OCI-LY7 (cell line): ENCODE results near the gene COPS7B. TPM values are rescaled to one million over a fixed set of nuclear protein-coding genes. Genes with fewer than 3 reads are reported as not detected.
A peak's percentile ranks its signal among the peaks of the same experiment; 100 is the strongest.

Experiments
- BruUV-seq: library from RNA; stranded (reverse); fragments of 400-500 nt; replicated peaks from 2 replicates; lab custom pipeline; 2021; lab: Mats Ljungman, UMichigan
- CTCF ChIA-PET: fragments of 300-600 bp; sonication (Branson Sonifier 250); formaldehyde crosslinking; loops from one replicate; lab custom pipeline; 2022; ENCODE audit warnings: antibody characterized with exemption; ENCODE audit not compliant: unreplicated experiment; lab: Charles Lee
- POLR2A ChIA-PET: fragments of 300-600 bp; sonication (Branson Sonifier 250); formaldehyde crosslinking; loops from one replicate; lab custom pipeline; 2022; ENCODE audit warnings: antibody characterized with exemption; lab: Charles Lee
- DNase-seq: peaks from one replicate; pipeline ENCODE4 v3.0.0-alpha.2; 2015; ENCODE audit warnings: low spot score
- H2AFZ ChIP-seq: fragments of 200-600 bp; sonication (generic), shearing (Covaris generic); 2 replicates; pipeline ENCODE4 v1.6.1; 2014; ENCODE audit warnings: mild to moderate bottlenecking, antibody characterized with exemption, low read length, moderate library complexity
- H3K27ac ChIP-seq: fragments of 200-600 bp; sonication (generic); 2 replicates; pipeline ENCODE4 v1.5.1; 2014; ENCODE audit warnings: mixed run types, low read depth, mild to moderate bottlenecking, moderate library complexity, low read length, inconsistent platforms; ENCODE audit not compliant: poor library complexity, severe bottlenecking
- H3K36me3 ChIP-seq: fragments of 200-600 bp; sonication (generic); 2 replicates; pipeline ENCODE4 v1.6.1; 2014; ENCODE audit warnings: mild to moderate bottlenecking, antibody characterized with exemption, low read length, moderate library complexity, mixed read lengths; ENCODE audit not compliant: insufficient read depth
- H3K4me1 ChIP-seq: fragments of 200-600 bp; sonication (generic); 2 replicates; pipeline ENCODE4 v1.5.1; 2014; ENCODE audit warnings: mild to moderate bottlenecking, low read length; ENCODE audit not compliant: insufficient read depth, poor library complexity, severe bottlenecking
- H3K4me2 ChIP-seq: fragments of 200-600 bp; sonication (generic); 2 replicates; pipeline ENCODE4 v1.6.1; 2014; ENCODE audit warnings: mild to moderate bottlenecking, low read length
- H3K4me3 ChIP-seq: fragments of 200-600 bp; sonication (generic); 2 replicates; pipeline ENCODE4 v1.5.1; 2014; ENCODE audit warnings: mild to moderate bottlenecking, low read depth, low read length; ENCODE audit not compliant: poor library complexity, severe bottlenecking
- H3K79me2 ChIP-seq: fragments of 200-600 bp; sonication (generic); 2 replicates; pipeline ENCODE4 v1.6.1; 2016; ENCODE audit warnings: low read depth, mild to moderate bottlenecking, low read length, moderate library complexity, mixed read lengths; ENCODE audit not compliant: insufficient read depth
- H3K9me2 ChIP-seq: fragments of 200-600 bp; sonication (generic); 2 replicates; pipeline ENCODE4 v1.6.1; 2016; ENCODE audit warnings: mild to moderate bottlenecking, low read length, mixed read lengths; ENCODE audit not compliant: insufficient read depth
- H3K9me3 ChIP-seq: fragments of 200-600 bp; sonication (generic); 2 replicates; pipeline ENCODE4 v1.6.1; 2014; ENCODE audit warnings: mild to moderate bottlenecking, mixed run types, low read length, mixed read lengths
- H4K20me1 ChIP-seq: fragments of 200-600 bp; sonication (generic); 2 replicates; pipeline ENCODE4 v1.6.1; 2014; ENCODE audit warnings: mild to moderate bottlenecking, antibody characterized with exemption, low read length, moderate library complexity, mixed read lengths; ENCODE audit not compliant: insufficient read depth
- EZH2phosphoT487 ChIP-seq: fragments of 200-600 bp; sonication (generic); IDR thresholded peaks from 2 replicates; pipeline ENCODE4 v1.6.1; 2018; ENCODE audit warnings: low read depth, borderline replicate concordance, mild to moderate bottlenecking, mixed run types, antibody characterized with exemption, low read length, moderate library complexity, mixed read lengths
- intact Hi-C: fragments of 100-400 bp; cut with micrococcal nuclease; formaldehyde crosslinking; loops from one replicate; pipeline ENCODE4 v1.10.0; 2022; ENCODE audit not compliant: unreplicated experiment
- total RNA-seq, 2 experiments: library from RNA; depleted of rRNA in 1 of 2; stranded (reverse); fragments of >200 nt in 1 of 2; shearing (Covaris generic) in 1 of 2; gene quantifications; 2 replicates each; pipeline ENCODE4 v1.2.3, GENCODE V29; 2014 to 2022
- TF ChIP-seq, protein P1 (sequence below): fragments of 200-600 bp; sonication (generic); conservative IDR thresholded peaks from 2 replicates; pipeline ENCODE4 v1.5.1; 2014; ENCODE audit warnings: mild to moderate bottlenecking, antibody characterized with exemption, low read length, moderate library complexity, mixed read lengths

Gene COPS7B
- total RNA-seq, 2 experiments from 2014 or later: 50.6 to 76.6 TPM

DNA sequence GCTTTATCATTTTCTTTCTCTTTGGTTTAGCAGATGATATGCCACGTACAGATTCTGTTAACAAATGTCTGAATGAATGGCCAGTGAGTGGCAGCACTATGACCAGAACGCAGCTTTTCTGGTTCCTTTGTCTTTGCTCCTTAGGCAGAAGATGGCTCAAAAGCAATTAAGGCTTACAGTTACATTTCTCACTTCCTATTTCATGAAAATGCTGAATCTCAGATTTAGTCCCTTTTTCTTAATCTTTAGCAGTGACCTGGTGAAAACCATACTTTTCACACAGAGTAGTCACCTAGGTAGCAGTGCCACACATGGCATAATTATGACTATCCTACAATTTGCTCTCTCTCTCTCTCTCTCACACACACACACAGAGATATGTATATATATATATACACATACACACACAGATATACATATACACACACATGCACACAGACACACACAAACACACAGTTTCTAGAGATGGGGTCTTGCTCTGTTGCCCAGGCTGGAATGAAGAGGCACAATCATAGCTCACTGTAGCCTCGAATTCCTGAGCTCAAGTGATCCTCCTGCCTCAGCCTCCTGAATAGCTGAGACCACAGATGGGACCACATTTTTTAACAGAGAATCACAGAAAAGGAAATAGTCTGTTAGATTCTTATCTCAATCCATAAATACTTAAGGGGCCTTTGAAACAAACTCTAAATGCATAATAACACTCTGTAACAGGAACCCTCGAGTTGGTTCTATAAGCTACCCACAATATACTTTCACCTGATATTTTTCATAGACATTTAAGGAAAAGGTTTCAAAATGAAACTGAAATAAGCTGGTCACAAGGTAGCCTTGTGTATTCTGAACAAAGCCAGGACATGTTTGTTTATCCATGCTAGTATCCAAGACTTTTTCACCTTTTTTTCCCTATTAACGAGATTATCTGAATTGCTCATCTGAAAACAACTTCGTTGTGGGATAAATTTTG is 16.8 kb upstream of the COPS7B start:
- no peak for DNase-seq
- no peak overlapping the region for H3K27ac ChIP-seq
- H3K9me3 ChIP-seq: no peaks in the 10 kb centered on the region
- TF ChIP-seq EZH2phosphoT487: no peak
- TF ChIP-seq, protein P1, sequence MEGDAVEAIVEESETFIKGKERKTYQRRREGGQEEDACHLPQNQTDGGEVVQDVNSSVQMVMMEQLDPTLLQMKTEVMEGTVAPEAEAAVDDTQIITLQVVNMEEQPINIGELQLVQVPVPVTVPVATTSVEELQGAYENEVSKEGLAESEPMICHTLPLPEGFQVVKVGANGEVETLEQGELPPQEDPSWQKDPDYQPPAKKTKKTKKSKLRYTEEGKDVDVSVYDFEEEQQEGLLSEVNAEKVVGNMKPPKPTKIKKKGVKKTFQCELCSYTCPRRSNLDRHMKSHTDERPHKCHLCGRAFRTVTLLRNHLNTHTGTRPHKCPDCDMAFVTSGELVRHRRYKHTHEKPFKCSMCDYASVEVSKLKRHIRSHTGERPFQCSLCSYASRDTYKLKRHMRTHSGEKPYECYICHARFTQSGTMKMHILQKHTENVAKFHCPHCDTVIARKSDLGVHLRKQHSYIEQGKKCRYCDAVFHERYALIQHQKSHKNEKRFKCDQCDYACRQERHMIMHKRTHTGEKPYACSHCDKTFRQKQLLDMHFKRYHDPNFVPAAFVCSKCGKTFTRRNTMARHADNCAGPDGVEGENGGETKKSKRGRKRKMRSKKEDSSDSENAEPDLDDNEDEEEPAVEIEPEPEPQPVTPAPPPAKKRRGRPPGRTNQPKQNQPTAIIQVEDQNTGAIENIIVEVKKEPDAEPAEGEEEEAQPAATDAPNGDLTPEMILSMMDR: no peak
- H3K79me2 ChIP-seq: no peaks in the 10 kb centered on the region
- no peak overlapping the region for H3K4me3 ChIP-seq
- H3K9me2 ChIP-seq: no peaks in the 10 kb centered on the region
- POLR2A ChIA-PET: interaction anchor here (0.7 to 1.0 kb wide), 3 partner anchors 10 to 44 kb away, joined by 3 read pairs; no protein-coding TSS in a partner anchor
- H2AFZ ChIP-seq: no peak overlapping the region
- H3K4me2 ChIP-seq: no peak overlapping the region
- no peaks in the 10 kb centered on the region for H3K4me1 ChIP-seq
- no peaks in the 10 kb centered on the region for H3K36me3 ChIP-seq
- CTCF ChIA-PET: interaction anchor here (1.0 kb wide), 1 partner anchor 10 kb away, joined by 3 read pairs; no protein-coding TSS in a partner anchor
- BruUV-seq: no TSS peak
- H4K20me1 ChIP-seq: no peaks in the 10 kb centered on the region
- intact Hi-C loops: no loop called here

DNA sequence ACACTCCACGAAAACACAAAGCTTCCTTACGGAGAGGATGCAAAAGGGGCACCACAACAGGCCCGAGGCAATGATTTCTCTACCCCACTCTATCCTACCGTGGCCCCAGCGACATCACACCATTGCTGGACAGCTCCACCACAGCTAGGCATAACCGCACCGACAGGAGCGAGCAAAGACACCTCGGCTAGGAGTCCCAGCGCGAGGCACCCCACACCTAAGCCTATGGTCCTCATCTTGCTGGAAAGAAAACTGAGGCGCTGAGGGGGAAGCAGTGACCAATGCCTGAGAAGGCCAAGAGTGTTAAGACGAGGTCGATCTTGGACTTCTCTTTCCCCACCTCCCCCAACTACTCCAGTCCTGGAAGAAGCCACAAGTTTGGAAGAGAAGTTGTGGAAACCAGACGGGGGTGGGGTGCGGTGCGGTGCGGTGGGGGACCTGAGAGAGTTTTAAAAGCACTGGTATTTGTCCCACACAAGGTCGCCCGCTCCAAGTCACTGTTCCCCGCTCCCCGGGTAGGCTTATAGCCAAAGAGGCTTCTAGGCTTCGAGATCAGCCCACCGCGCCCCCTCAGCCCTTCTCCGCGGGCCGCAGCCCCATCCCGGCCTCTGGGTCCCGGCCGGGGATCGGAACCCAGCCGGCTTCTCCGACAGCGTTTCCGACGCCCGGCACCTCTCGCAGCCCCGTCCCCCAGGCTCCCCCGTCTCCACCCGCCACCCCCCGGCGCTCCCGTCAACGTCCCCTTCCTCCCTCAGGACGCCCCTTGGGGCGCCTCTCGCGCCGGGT is 5.9 kb upstream of the COPS7B start:
- Histone ChIP-seq H4K20me1 (no peaks in the 10 kb centered on the region), H3K27ac (no peak overlapping the region), H3K79me2 (peaks cover 39% of the 10 kb centered on the region; the same call in 1 of the 2 replicates), H3K4me2 (peak overlapping the region; percentile 90), H3K9me3 (no peaks in the 10 kb centered on the region), H2AFZ (peak overlapping the region; percentile 75), H3K9me2 (no peaks in the 10 kb centered on the region), H3K36me3 (peaks cover 12% of the 10 kb centered on the region; the same call in 1 of the 2 replicates), H3K4me1 (peaks cover 32% of the 10 kb centered on the region), H3K4me3 (peak overlapping the region; percentile 75)
- no TSS peak for BruUV-seq
- ChIA-PET CTCF (interaction anchor here (1.1 kb wide), 1 partner anchor 105 kb away, joined by 3 read pairs; no protein-coding TSS in a partner anchor), POLR2A (interaction anchor here (0.6 kb wide), 1 partner anchor 137 kb away, joined by 7 read pairs; no protein-coding TSS in a partner anchor)
- no peak for DNase-seq
- TF ChIP-seq, protein P1: no peak
- no peak for TF ChIP-seq EZH2phosphoT487
- intact Hi-C loops: loop anchor here (2.0 kb wide), 1 partner anchor 72 kb away; the partner anchor contains the start of gene PTMA
